GM12801 (cell line): ENCODE data around the gene TAF10.

Source experiments
- TF ChIP-seq, protein P1 (sequence below): IDR thresholded peaks from one replicate; pipeline ENCODE4 v1.5.1; 2011; ENCODE audit warnings: control low read depth; ENCODE audit not compliant: insufficient read length; ENCODE audit errors: extremely low read depth

The TAF10 gene

GRCh38 chr11:6612213-6613041 lies at the start of gene TAF10:
TAF10 (minus strand) TSS chr11:6612216; CDS start chr11:6612189, 27 bp downstream.
- TF ChIP-seq, protein P1, sequence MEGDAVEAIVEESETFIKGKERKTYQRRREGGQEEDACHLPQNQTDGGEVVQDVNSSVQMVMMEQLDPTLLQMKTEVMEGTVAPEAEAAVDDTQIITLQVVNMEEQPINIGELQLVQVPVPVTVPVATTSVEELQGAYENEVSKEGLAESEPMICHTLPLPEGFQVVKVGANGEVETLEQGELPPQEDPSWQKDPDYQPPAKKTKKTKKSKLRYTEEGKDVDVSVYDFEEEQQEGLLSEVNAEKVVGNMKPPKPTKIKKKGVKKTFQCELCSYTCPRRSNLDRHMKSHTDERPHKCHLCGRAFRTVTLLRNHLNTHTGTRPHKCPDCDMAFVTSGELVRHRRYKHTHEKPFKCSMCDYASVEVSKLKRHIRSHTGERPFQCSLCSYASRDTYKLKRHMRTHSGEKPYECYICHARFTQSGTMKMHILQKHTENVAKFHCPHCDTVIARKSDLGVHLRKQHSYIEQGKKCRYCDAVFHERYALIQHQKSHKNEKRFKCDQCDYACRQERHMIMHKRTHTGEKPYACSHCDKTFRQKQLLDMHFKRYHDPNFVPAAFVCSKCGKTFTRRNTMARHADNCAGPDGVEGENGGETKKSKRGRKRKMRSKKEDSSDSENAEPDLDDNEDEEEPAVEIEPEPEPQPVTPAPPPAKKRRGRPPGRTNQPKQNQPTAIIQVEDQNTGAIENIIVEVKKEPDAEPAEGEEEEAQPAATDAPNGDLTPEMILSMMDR: no peak

DNA sequence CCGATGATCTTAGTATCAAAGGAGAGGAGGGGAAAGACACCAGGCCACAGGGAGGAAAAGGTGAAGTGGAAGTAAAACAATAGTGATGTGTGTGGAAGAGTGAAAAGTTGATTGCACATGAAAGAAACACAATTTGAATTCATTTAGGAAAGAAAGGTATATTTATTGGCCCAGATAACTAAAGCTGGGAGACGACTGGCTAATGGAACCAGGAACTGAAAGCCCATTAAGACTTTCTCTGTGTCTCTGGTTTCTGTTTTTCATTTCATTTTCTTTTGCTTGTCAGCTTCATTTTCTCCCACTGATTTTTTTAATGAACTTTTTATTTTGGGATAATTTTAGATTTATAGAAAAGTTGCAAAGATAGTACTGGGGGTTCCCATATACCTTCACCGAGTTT lies 48.7 kb upstream of the TAF10 start:
- TF ChIP-seq, protein P1: no peak

DNA sequence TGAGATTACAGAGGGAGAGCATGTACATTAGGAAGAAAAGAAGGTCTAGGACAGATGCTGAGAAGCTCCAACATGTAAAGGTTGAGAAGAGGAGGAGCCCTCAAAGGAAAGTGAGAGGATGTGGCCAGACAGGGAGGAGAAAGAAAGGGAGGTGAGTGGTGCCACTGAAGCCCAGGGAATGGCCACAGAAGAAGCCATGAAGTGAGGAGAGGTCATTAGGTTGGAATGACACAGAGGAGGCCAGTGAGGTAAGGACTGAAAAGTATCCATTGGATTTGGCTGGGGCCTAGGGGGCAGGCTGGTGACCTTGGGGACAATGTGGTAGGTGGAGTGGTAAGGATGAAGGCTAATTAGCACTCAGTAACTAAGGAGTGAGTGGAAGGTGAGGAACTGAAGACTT lies 46.6 kb upstream of the TAF10 start:
- TF ChIP-seq, protein P1: no peak

DNA sequence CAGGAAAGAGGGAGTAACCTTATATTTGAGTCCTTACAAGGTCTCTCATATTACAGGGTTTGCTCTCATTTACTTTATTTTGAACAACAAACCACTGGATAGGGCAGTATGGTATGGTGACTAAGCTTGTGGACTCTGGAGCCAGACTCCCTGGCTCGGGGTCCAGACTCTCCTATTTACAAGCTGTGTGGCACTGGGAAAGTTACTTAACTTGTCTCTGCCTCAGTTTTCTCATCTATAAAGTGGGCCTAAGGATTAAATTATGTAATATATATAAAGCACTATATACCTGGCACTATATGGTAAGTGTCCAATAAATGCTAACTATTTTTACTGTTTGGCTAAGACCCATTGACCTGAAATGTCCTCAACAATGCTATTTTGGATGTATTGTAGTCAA lies 45.3 kb upstream of the TAF10 start:
- TF ChIP-seq, protein P1: no peak

DNA sequence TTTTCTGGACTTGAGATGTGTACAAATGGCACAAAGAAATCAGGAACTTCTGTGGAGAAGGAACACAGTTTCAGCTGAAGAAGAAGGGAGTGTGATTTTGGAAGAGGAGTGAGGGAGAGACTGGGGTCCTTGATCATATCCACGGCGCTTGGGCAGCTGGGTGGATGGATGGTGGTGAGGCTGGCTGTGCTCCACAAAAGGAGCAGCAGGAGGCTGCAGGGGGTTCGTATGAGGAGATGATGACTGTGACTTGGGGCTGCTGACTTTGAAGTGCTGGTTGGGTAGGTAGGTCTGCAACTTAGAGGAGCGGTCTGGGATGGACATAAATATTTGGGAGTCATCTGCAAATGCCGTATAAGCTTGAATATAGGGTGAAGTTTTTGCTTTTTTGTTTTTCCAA lies 44.9 kb upstream of the TAF10 start:
- TF ChIP-seq, protein P1: no peak

DNA sequence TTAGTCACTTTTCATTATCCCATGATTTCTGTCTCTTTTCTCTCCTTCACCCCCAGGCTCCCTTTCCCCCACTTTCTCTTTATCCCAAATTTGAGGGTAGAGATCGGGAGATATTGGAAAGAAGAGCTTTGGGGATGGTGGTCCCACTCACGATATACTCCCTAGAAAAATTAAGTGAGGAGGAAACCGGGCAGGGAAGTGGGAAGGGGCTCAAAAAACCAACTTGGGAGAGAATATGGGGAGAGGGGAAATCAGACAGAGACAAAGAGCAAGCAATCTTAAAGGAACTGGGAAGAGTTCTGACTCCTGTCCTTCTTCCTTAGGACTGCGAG lies 44.5 kb upstream of the TAF10 start:
- TF ChIP-seq, protein P1: no peak

GRCh38 chr11:6655790-6656583 lies 44.0 kb upstream of the TAF10 start, which contains the start of gene DCHS1:
DCHS1 (minus strand) TSS chr11:6655809; CDS start chr11:6641613, 14,196 bp downstream.
- TF ChIP-seq, protein P1: no peak
